OCI-LY7 (cell line): ENCODE measurements around the gene MUC21. TPM values are rescaled to one million over a fixed set of nuclear protein-coding genes. Genes with fewer than 3 reads are reported as not detected.
A peak's percentile ranks its signal among the peaks of the same experiment; 100 is the strongest.
"Not testable (repeated sequence)": the region's sequence is repeated elsewhere in the genome, so short reads cannot be mapped to it uniquely, and the experiment has no call there.

ENCODE experiments used
- BruUV-seq: library from RNA; stranded (reverse); fragments of 400-500 nt; replicated peaks from 2 replicates; lab custom pipeline; 2021; lab: Mats Ljungman, UMichigan
- CTCF ChIA-PET: fragments of 300-600 bp; sonication (Branson Sonifier 250); formaldehyde crosslinking; loops from one replicate; lab custom pipeline; 2022; ENCODE audit warnings: antibody characterized with exemption; ENCODE audit not compliant: unreplicated experiment; lab: Charles Lee
- POLR2A ChIA-PET: fragments of 300-600 bp; sonication (Branson Sonifier 250); formaldehyde crosslinking; loops from one replicate; lab custom pipeline; 2022; ENCODE audit warnings: antibody characterized with exemption; lab: Charles Lee
- DNase-seq: peaks from one replicate; pipeline ENCODE4 v3.0.0-alpha.2; 2015; ENCODE audit warnings: low spot score
- H2AFZ ChIP-seq: fragments of 200-600 bp; sonication (generic), shearing (Covaris generic); 2 replicates; pipeline ENCODE4 v1.6.1; 2014; ENCODE audit warnings: mild to moderate bottlenecking, antibody characterized with exemption, low read length, moderate library complexity
- H3K27ac ChIP-seq: fragments of 200-600 bp; sonication (generic); 2 replicates; pipeline ENCODE4 v1.5.1; 2014; ENCODE audit warnings: mixed run types, low read depth, mild to moderate bottlenecking, moderate library complexity, low read length, inconsistent platforms; ENCODE audit not compliant: poor library complexity, severe bottlenecking
- H3K36me3 ChIP-seq: fragments of 200-600 bp; sonication (generic); 2 replicates; pipeline ENCODE4 v1.6.1; 2014; ENCODE audit warnings: mild to moderate bottlenecking, antibody characterized with exemption, low read length, moderate library complexity, mixed read lengths; ENCODE audit not compliant: insufficient read depth
- H3K4me1 ChIP-seq: fragments of 200-600 bp; sonication (generic); 2 replicates; pipeline ENCODE4 v1.5.1; 2014; ENCODE audit warnings: mild to moderate bottlenecking, low read length; ENCODE audit not compliant: insufficient read depth, poor library complexity, severe bottlenecking
- H3K4me2 ChIP-seq: fragments of 200-600 bp; sonication (generic); 2 replicates; pipeline ENCODE4 v1.6.1; 2014; ENCODE audit warnings: mild to moderate bottlenecking, low read length
- H3K4me3 ChIP-seq: fragments of 200-600 bp; sonication (generic); 2 replicates; pipeline ENCODE4 v1.5.1; 2014; ENCODE audit warnings: mild to moderate bottlenecking, low read depth, low read length; ENCODE audit not compliant: poor library complexity, severe bottlenecking
- H3K79me2 ChIP-seq: fragments of 200-600 bp; sonication (generic); 2 replicates; pipeline ENCODE4 v1.6.1; 2016; ENCODE audit warnings: low read depth, mild to moderate bottlenecking, low read length, moderate library complexity, mixed read lengths; ENCODE audit not compliant: insufficient read depth
- H3K9me2 ChIP-seq: fragments of 200-600 bp; sonication (generic); 2 replicates; pipeline ENCODE4 v1.6.1; 2016; ENCODE audit warnings: mild to moderate bottlenecking, low read length, mixed read lengths; ENCODE audit not compliant: insufficient read depth
- H3K9me3 ChIP-seq: fragments of 200-600 bp; sonication (generic); 2 replicates; pipeline ENCODE4 v1.6.1; 2014; ENCODE audit warnings: mild to moderate bottlenecking, mixed run types, low read length, mixed read lengths
- H4K20me1 ChIP-seq: fragments of 200-600 bp; sonication (generic); 2 replicates; pipeline ENCODE4 v1.6.1; 2014; ENCODE audit warnings: mild to moderate bottlenecking, antibody characterized with exemption, low read length, moderate library complexity, mixed read lengths; ENCODE audit not compliant: insufficient read depth
- CTCF ChIP-seq: fragments of 200-600 bp; sonication (generic); conservative IDR thresholded peaks from 2 replicates; pipeline ENCODE4 v1.5.1; 2014; ENCODE audit warnings: mild to moderate bottlenecking, antibody characterized with exemption, low read length, moderate library complexity, mixed read lengths
- EZH2phosphoT487 ChIP-seq: fragments of 200-600 bp; sonication (generic); IDR thresholded peaks from 2 replicates; pipeline ENCODE4 v1.6.1; 2018; ENCODE audit warnings: low read depth, borderline replicate concordance, mild to moderate bottlenecking, mixed run types, antibody characterized with exemption, low read length, moderate library complexity, mixed read lengths
- intact Hi-C: fragments of 100-400 bp; cut with micrococcal nuclease; formaldehyde crosslinking; loops from one replicate; pipeline ENCODE4 v1.10.0; 2022; ENCODE audit not compliant: unreplicated experiment
- total RNA-seq, 2 experiments: library from RNA; depleted of rRNA in 1 of 2; stranded (reverse); fragments of >200 nt in 1 of 2; shearing (Covaris generic) in 1 of 2; gene quantifications; 2 replicates each; pipeline ENCODE4 v1.2.3, GENCODE V29; 2014 to 2022

The MUC21 gene
- total RNA-seq, 2 experiments from 2014 or later = not detected

DNA sequence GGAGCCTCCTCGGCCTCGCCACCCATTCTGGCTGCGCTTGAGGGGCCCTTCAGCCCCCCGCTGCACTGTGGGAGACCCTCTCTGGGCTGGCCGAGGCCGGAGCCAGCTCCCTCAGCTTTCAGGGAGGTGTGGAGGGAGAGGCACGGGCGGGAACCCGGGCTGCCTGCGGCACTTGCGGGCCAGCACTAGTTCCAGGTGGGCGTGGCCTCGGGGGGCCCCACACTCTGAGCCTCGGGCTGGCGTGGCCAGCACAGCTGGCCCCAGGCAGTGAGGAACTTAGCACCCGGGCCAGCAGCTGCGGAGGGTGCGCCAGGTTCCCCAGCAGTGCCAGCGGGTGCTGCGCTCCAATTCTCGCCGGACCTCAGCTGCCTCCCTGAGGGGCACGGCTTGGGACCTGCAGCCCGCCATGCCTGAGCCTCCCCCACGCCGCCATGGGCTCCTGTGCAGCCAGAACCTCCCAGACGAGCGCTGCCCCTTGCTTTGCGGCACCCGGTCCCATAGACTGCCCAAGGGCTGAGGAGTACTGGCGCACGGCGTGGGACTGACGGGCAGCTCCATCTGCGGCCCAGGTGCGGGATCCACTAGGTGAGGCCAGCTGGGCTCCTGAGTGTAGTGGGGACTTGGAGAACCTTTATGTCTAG lies 33.3 kb downstream of the MUC21 start:
- H3K4me1 ChIP-seq = peaks cover 9% of the 10 kb centered on the region
- no peak overlapping the region for H3K4me3 ChIP-seq
- H3K27ac ChIP-seq = no peak overlapping the region
- H3K9me2 ChIP-seq = no peaks in the 10 kb centered on the region
- TF ChIP-seq CTCF = no peak
- TF ChIP-seq EZH2phosphoT487 = no peak
- intact Hi-C loops = no loop called here
- no TSS peak for BruUV-seq
- H3K79me2 ChIP-seq = no peaks in the 10 kb centered on the region
- peaks cover 8% of the 10 kb centered on the region; the same call in 1 of the 2 replicates for H3K9me3 ChIP-seq
- ChIA-PET POLR2A (no interaction called here), CTCF (no interaction called here)
- H4K20me1 ChIP-seq = no peaks in the 10 kb centered on the region
- H3K36me3 ChIP-seq = no peaks in the 10 kb centered on the region
- H2AFZ ChIP-seq = no peak overlapping the region
- no peak overlapping the region for H3K4me2 ChIP-seq
- DNase-seq = no peak

DNA sequence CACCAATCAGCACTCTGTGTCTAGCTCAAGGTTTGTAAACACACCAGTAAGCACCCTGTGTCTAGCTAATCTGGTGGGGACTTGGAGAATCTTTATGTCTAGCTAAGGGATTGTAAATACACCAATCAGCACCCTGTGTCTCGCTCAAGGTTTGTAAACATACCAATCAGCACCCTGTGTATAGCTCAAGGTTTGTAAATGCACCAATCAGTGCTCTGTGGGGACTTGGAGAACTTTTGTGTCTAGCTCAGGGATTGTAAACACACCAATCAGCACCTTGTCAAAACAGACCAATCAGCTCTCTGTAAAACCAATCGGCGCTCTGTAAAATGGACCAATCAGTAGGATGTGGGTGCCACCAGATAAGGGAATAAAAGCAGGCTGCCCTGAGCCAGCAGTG lies 33.9 kb downstream of the MUC21 start:
- intact Hi-C loops, H3K4me2 ChIP-seq, DNase-seq, BruUV-seq, H3K79me2 ChIP-seq, H3K36me3 ChIP-seq, H4K20me1 ChIP-seq, H3K27ac ChIP-seq, H3K4me1 ChIP-seq, CTCF ChIA-PET, H3K9me2 ChIP-seq, H2AFZ ChIP-seq, H3K4me3 ChIP-seq, H3K9me3 ChIP-seq, POLR2A ChIA-PET: not testable (repeated sequence)

DNA sequence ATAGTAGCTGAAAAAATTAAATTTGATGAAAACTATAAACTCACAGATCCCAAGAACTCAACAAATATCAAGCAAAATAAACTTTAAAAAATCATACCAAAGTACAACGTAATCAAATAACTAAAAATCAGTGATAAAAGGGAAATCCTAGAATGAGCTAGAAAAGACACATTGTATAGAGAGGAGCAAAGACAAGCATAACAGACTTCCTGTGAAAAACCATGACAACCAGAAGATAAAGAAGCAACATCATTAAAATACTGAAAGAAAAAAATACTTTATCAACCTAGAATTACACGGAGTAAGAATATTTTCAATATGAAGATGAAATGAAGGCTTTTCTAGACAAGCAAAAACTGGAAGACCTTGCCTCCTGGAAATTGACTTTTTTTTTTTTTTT lies 36.5 kb downstream of the MUC21 start:
- H3K4me1 ChIP-seq = peaks cover 9% of the 10 kb centered on the region
- intact Hi-C loops = no loop called here
- no peaks in the 10 kb centered on the region for H4K20me1 ChIP-seq
- no peaks in the 10 kb centered on the region for H3K9me2 ChIP-seq
- BruUV-seq = no TSS peak
- POLR2A ChIA-PET = interaction anchor here (0.8 kb wide), 1 partner anchor 62 kb away, joined by 3 read pairs; no protein-coding TSS in a partner anchor
- TF ChIP-seq CTCF (no peak), EZH2phosphoT487 (no peak)
- no peak overlapping the region for H2AFZ ChIP-seq
- no peak overlapping the region for H3K27ac ChIP-seq
- no peak overlapping the region for H3K4me3 ChIP-seq
- no peaks in the 10 kb centered on the region for H3K36me3 ChIP-seq
- peaks cover 8% of the 10 kb centered on the region; the same call in 1 of the 2 replicates for H3K9me3 ChIP-seq
- CTCF ChIA-PET = no interaction called here
- DNase-seq = no peak
- H3K4me2 ChIP-seq = peak overlapping the region; percentile 34; the same call in 1 of the 2 replicates
- no peaks in the 10 kb centered on the region for H3K79me2 ChIP-seq

- CTCF ChIA-PET, BruUV-seq: not testable (repeated sequence)
These were observed 37.2 kb downstream of the MUC21 start for GRCh38 chr6:31020631-31021255.

More at GRCh38 chr6:31020631-31021255, 37.2 kb downstream of the MUC21 start:
- H3K4me2 ChIP-seq, H3K79me2 ChIP-seq, H2AFZ ChIP-seq, intact Hi-C loops, H3K4me3 ChIP-seq, DNase-seq, H3K9me3 ChIP-seq, H4K20me1 ChIP-seq, H3K27ac ChIP-seq, POLR2A ChIA-PET, H3K36me3 ChIP-seq, H3K4me1 ChIP-seq, H3K9me2 ChIP-seq: not testable (repeated sequence)
